ENCODE data around the gene PPP2R5C. TPM values are rescaled to one million over a fixed set of nuclear protein-coding genes. Genes with fewer than 3 reads are reported as not detected.

The PPP2R5C gene
- total RNA-seq, 1 experiment from 2014 or later = 80.3 TPM

DNA sequence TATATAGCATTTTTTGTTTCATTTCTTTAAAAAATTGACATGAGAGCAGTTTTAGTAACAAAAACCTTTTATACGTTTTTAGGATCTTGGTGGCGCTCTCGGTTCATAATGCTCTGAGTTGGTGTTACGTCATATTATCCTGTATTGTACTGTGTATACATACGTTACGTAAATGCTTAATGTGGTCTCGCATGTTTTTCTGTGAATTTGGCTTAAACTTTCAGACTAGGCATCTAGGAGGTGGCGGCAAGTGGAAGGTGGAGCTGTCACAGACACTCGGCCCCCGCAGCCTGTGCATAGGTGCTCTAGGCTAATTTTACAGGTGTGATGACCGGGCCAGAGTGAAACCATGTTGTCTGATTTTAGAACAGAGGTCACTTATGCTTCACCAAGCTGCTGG lies 60.0 kb downstream of the PPP2R5C start:
- intact Hi-C loops (cut with micrococcal nuclease; ENCODE audit: unreplicated experiment) (no loop called here), in situ Hi-C loops (cut with HindIII; ENCODE audit: low pct_unique_long_range_greater_than_20kb, low sequenced_read_pairs) (no loop called here)
- no peak overlapping the region for H3K27ac ChIP-seq (ENCODE audit: low read length)
- no TSS peak for BruUV-seq (replicated peaks)
- no peak for TF ChIP-seq POLR2AphosphoS5 (IDR thresholded peaks at IDR 0.05; ENCODE audit: low read depth, low read length)
- TF ChIP-seq, protein P1, sequence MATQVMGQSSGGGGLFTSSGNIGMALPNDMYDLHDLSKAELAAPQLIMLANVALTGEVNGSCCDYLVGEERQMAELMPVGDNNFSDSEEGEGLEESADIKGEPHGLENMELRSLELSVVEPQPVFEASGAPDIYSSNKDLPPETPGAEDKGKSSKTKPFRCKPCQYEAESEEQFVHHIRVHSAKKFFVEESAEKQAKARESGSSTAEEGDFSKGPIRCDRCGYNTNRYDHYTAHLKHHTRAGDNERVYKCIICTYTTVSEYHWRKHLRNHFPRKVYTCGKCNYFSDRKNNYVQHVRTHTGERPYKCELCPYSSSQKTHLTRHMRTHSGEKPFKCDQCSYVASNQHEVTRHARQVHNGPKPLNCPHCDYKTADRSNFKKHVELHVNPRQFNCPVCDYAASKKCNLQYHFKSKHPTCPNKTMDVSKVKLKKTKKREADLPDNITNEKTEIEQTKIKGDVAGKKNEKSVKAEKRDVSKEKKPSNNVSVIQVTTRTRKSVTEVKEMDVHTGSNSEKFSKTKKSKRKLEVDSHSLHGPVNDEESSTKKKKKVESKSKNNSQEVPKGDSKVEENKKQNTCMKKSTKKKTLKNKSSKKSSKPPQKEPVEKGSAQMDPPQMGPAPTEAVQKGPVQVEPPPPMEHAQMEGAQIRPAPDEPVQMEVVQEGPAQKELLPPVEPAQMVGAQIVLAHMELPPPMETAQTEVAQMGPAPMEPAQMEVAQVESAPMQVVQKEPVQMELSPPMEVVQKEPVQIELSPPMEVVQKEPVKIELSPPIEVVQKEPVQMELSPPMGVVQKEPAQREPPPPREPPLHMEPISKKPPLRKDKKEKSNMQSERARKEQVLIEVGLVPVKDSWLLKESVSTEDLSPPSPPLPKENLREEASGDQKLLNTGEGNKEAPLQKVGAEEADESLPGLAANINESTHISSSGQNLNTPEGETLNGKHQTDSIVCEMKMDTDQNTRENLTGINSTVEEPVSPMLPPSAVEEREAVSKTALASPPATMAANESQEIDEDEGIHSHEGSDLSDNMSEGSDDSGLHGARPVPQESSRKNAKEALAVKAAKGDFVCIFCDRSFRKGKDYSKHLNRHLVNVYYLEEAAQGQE (IDR thresholded peaks at IDR 0.05; ENCODE audit: insufficient read depth in 1 of 2, low read depth in 2 of 2, low read length in 1 of 2) = no peak
- TF ChIP-seq SIN3A (IDR thresholded peaks at IDR 0.05; ENCODE audit: borderline replicate concordance, insufficient read depth, low read depth, low read length) = no peak
- TF ChIP-seq TCF7L2 (IDR thresholded peaks at IDR 0.05; ENCODE audit: low read depth, low read length) = no peak
- no peak for TF ChIP-seq CTCF (IDR thresholded peaks at IDR 0.05)
- no peaks in the 10 kb centered on the region for H3K27me3 ChIP-seq (ENCODE audit: control insufficient read depth, insufficient read depth, low read length)
- H3K4me3 ChIP-seq (ENCODE audit: low read depth in 2 of 2, low read length in 2 of 2) = no peak overlapping the region
- ATAC-seq (no peak), DNase-seq (ENCODE audit: low read depth, low spot score) (no peak)
- H3K9me3 ChIP-seq (ENCODE audit: control insufficient read depth, insufficient read depth, low read depth, low read length) = no peaks in the 10 kb centered on the region
- ChIA-PET CTCF (no interaction called here), POLR2A (no interaction called here)
- H3K4me1 ChIP-seq (ENCODE audit: control insufficient read depth, insufficient read depth, low read length) = no peaks in the 10 kb centered on the region
- no peaks in the 10 kb centered on the region for H3K36me3 ChIP-seq (ENCODE audit: control insufficient read depth, insufficient read depth, low read length)

DNA sequence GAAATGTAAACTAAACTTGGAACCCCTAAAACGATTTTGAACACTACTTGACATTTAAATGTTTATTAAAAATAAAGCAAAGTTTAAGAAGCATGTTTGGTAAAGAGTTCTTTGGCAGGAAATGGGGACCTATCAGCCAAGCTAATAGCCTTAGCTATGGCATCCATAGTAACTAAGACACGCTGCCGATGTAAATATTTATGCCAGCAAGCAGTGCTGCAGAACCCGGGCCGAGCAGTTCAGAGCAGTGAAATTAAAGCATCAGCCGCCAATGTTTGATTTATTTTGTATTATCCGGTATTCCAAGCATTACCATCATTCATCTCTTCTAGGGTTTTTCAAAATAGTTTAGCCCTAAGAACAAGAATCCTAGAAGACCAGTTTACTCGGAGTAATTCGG lies 61.6 kb downstream of the PPP2R5C start:
- ChIA-PET POLR2A (no interaction called here), CTCF (no interaction called here)
- no peaks in the 10 kb centered on the region for H3K36me3 ChIP-seq (ENCODE audit: control insufficient read depth, insufficient read depth, low read length)
- no peak overlapping the region for H3K27ac ChIP-seq (ENCODE audit: low read length)
- no peaks in the 10 kb centered on the region for H3K9me3 ChIP-seq (ENCODE audit: control insufficient read depth, insufficient read depth, low read depth, low read length)
- ATAC-seq = no peak
- in situ Hi-C loops (cut with HindIII; ENCODE audit: low pct_unique_long_range_greater_than_20kb, low sequenced_read_pairs) = no loop called here
- intact Hi-C loops (cut with micrococcal nuclease; ENCODE audit: unreplicated experiment) = no loop called here
- no peak for TF ChIP-seq POLR2AphosphoS5 (IDR thresholded peaks at IDR 0.05; ENCODE audit: low read depth, low read length)
- TF ChIP-seq TCF7L2 (IDR thresholded peaks at IDR 0.05; ENCODE audit: low read depth, low read length) = no peak
- no peak for TF ChIP-seq CTCF (IDR thresholded peaks at IDR 0.05)
- TF ChIP-seq, protein P1 (IDR thresholded peaks at IDR 0.05; ENCODE audit: insufficient read depth in 1 of 2, low read depth in 2 of 2, low read length in 1 of 2) = no peak
- no peak for TF ChIP-seq SIN3A (IDR thresholded peaks at IDR 0.05; ENCODE audit: borderline replicate concordance, insufficient read depth, low read depth, low read length)
- no TSS peak for BruUV-seq (replicated peaks)
- no peak overlapping the region for H3K4me3 ChIP-seq (ENCODE audit: low read depth in 2 of 2, low read length in 2 of 2)
- no peaks in the 10 kb centered on the region for H3K4me1 ChIP-seq (ENCODE audit: control insufficient read depth, insufficient read depth, low read length)
- H3K27me3 ChIP-seq (ENCODE audit: control insufficient read depth, insufficient read depth, low read length) = no peaks in the 10 kb centered on the region
- no peak for DNase-seq (ENCODE audit: low read depth, low spot score)
